B cell (primary cell): ENCODE results near the gene NIPSNAP2. TPM values are rescaled to one million over a fixed set of nuclear protein-coding genes. Genes with fewer than 3 reads are reported as not detected.

Source experiments
- ATAC-seq: fragments of 200-7000 bp; cut with Tn5 transposase; one replicate; pipeline ENCODE4 v1.10.0; 2021; ENCODE audit warnings: low read depth, mild to moderate bottlenecking, moderate number of reproducible peaks, moderate library complexity
- CTCF ChIA-PET: fragments of 350-600 bp; sonication (Branson Sonifier 250); formaldehyde crosslinking; loops from one replicate; lab custom pipeline; 2021; ENCODE audit warnings: antibody characterized with exemption, inconsistent platforms; lab: Charles Lee
- POLR2A ChIA-PET: fragments of 350-600 bp; sonication (Branson Sonifier 250); formaldehyde crosslinking; loops from one replicate; lab custom pipeline; 2021; ENCODE audit warnings: antibody characterized with exemption; lab: Charles Lee
- DNase-seq: peaks from one replicate; pipeline ENCODE4 v3.0.0; 2013
- H2AFZ ChIP-seq: 2 replicates; pipeline ENCODE4 v1.6.1; 2012; ENCODE audit warnings: mild to moderate bottlenecking, low read depth, low read length; ENCODE audit not compliant: insufficient read depth, poor library complexity, severe bottlenecking
- H3K27ac ChIP-seq, 2 donors: 1 replicate in 1 of 2; 2 replicates in 1 of 2; pipeline ENCODE4 v1.5.1; 2012 to 2013; ENCODE audit warnings: low read length in 2 of 2, mild to moderate bottlenecking in 2 of 2, moderate library complexity in 1 of 2
- H3K27me3 ChIP-seq, 4 experiments: fragments of 200-600 bp in 1 of 4; sonication (generic) in 1 of 4; replicated peaks in 1 of 4; 1 replicate in 2 of 4; 2 replicates in 2 of 4; pipeline versions ENCODE4 v1.6.1 to v1.7.0; 2013 to 2016; ENCODE audit warnings: low read length in 3 of 4, mild to moderate bottlenecking in 2 of 4, mixed read lengths in 1 of 4, moderate library complexity in 1 of 4; ENCODE audit not compliant: insufficient read depth in 4 of 4, control insufficient read depth in 3 of 4; ENCODE audit errors: control extremely low read depth in 1 of 4
- H3K36me3 ChIP-seq, 2 experiments: replicated peaks in 1 of 2; 1 replicate in 1 of 2; 2 replicates in 1 of 2; pipeline versions ENCODE4 v1.6.1 to v1.7.1; 2013; ENCODE audit warnings: low read length in 1 of 2; ENCODE audit not compliant: insufficient read depth in 2 of 2, control insufficient read depth in 1 of 2; ENCODE audit errors: control extremely low read depth in 1 of 2, extremely low read depth in 1 of 2
- H3K4me1 ChIP-seq, 2 donors: fragments of 200-600 bp in 1 of 2; sonication (generic) in 1 of 2; 1 replicate in 1 of 2; 2 replicates in 1 of 2; pipeline versions ENCODE4 v1.5.1 to v1.6.1; 2013 to 2017; ENCODE audit warnings: low read length in 2 of 2; ENCODE audit not compliant: control insufficient read depth in 2 of 2, insufficient read depth in 2 of 2
- H3K4me2 ChIP-seq: replicated peaks from 2 replicates; pipeline ENCODE3; 2012; ENCODE audit warnings: mild to moderate bottlenecking, low read depth, low read length; ENCODE audit not compliant: poor library complexity, severe bottlenecking
- H3K4me3 ChIP-seq, 5 experiments: fragments of 200-600 bp in 1 of 5; sonication (generic) in 1 of 5; 1 replicate in 3 of 5; 2 replicates in 2 of 5; pipeline versions ENCODE4 v1.5.1 to v1.7.0; 2011 to 2016; ENCODE audit warnings: low read length in 4 of 5, mild to moderate bottlenecking in 4 of 5, low read depth in 2 of 5, control low read depth in 1 of 5, moderate library complexity in 1 of 5; ENCODE audit not compliant: insufficient read depth in 1 of 5; ENCODE audit errors: control extremely low read depth in 1 of 5, extremely low read depth in 1 of 5
- H3K79me2 ChIP-seq: fragments of 200-600 bp; sonication (generic); one replicate; pipeline ENCODE4 v1.6.0; 2016; ENCODE audit warnings: low read length; ENCODE audit not compliant: control insufficient read depth, insufficient read depth
- H3K9ac ChIP-seq: fragments of 200-600 bp; sonication (generic); 2 replicates; pipeline ENCODE4 v1.6.1; 2017; ENCODE audit warnings: mild to moderate bottlenecking, low read length, moderate library complexity
- H3K9me3 ChIP-seq, 3 donors: one replicate each; pipeline versions ENCODE4 v1.6.1 to v1.7.1; 2013; ENCODE audit warnings: low read length in 2 of 3; ENCODE audit not compliant: control insufficient read depth in 2 of 3, insufficient read depth in 1 of 3; ENCODE audit errors: control extremely low read depth in 1 of 3
- H4K20me1 ChIP-seq: 2 replicates; pipeline ENCODE4 v1.6.0; 2012; ENCODE audit warnings: mild to moderate bottlenecking, low read length; ENCODE audit not compliant: insufficient read depth, control insufficient read depth, poor library complexity, severe bottlenecking
- H3K27ac Mint-ChIP-seq: one replicate; pipeline ENCODE4 v1.8.0; 2021; ENCODE audit warnings: mixed read lengths
- H3K27me3 Mint-ChIP-seq: one replicate; pipeline ENCODE4 v1.8.0; 2021; ENCODE audit warnings: mixed read lengths
- H3K4me1 Mint-ChIP-seq: one replicate; pipeline ENCODE4 v1.8.0; 2021; ENCODE audit warnings: mixed read lengths
- H3K4me3 Mint-ChIP-seq: one replicate; pipeline ENCODE4 v1.8.0; 2021; ENCODE audit warnings: mixed read lengths
- H3K9me3 Mint-ChIP-seq: one replicate; pipeline ENCODE4 v1.8.0; 2022; ENCODE audit warnings: mixed read lengths; ENCODE audit not compliant: insufficient read depth
- CTCF ChIP-seq: fragments of 200-600 bp; IDR thresholded peaks from one replicate; pipeline ENCODE4 v1.8.0; 2022; ENCODE audit warnings: antibody characterized with exemption, mild to moderate bottlenecking
- EZH2 ChIP-seq: IDR thresholded peaks from 2 replicates; pipeline ENCODE4 v1.6.1; 2012; ENCODE audit warnings: borderline replicate concordance, low read depth, mild to moderate bottlenecking, moderate library complexity, low read length; ENCODE audit not compliant: insufficient read depth, poor library complexity, severe bottlenecking
- WGBS: methylation state at CpG from one replicate; pipeline ENCODE4 v1.1.5; 2013; ENCODE audit warnings: missing lambda C conversion rate; ENCODE audit not compliant: insufficient coverage; 5-methylcytosine and 5-hydroxymethylcytosine counted together
- intact Hi-C: fragments of 100-400 bp; cut with micrococcal nuclease; formaldehyde crosslinking; loops from one replicate; pipeline ENCODE4 v1.10.0; 2022
- polyA plus RNA-seq: library from polyadenylated mRNA; depleted of rRNA; stranded (reverse); fragments of >200 nt; gene quantifications from 2 replicates; pipeline ENCODE4 v1.2.3, GENCODE V29; 2012
- total RNA-seq, 2 donors: library from RNA; stranded (reverse); fragments of 120-200 nt in 1 of 2; gene quantifications; 1 replicate in 1 of 2; 2 replicates in 1 of 2; pipeline versions ENCODE4 v1.2.3 to v1.2.4, GENCODE V29; 2013 to 2022

The NIPSNAP2 gene
- total and polyA plus RNA-seq, 2 donors (not counting 1 experiment from before 2014, with no cell fraction given): 19.6 to 40.4 TPM

- CTCF ChIA-PET: interaction anchor here (0.9 kb wide), 1 partner anchor 382 kb away, joined by 3 read pairs; no protein-coding TSS in a partner anchor
Observed at GRCh38 chr7:55977831-55978230, 13.4 kb downstream of the NIPSNAP2 start.

GRCh38 chr7:55980266-55980665 is 15.9 kb downstream of the NIPSNAP2 start:
- Histone ChIP-seq H3K4me1 (no peaks in the 10 kb centered on the region), H2AFZ (no peak overlapping the region), H3K9me3 (no peaks in the 10 kb centered on the region), H3K4me2 (no peak overlapping the region), H3K79me2 (peaks cover 5% of the 10 kb centered on the region), H3K27me3 (no peaks in the 10 kb centered on the region), H3K9ac (no peak overlapping the region), H3K4me3 (no peak overlapping the region), H4K20me1 (peaks cover 11% of the 10 kb centered on the region), H3K36me3 (peaks cover 3 to 58% of the 10 kb centered on the region in 2 experiments), H3K27ac (no peak overlapping the region)
- WGBS: 90% methylated on average over 3 of the region's 3 CpGs
- intact Hi-C loops: no loop called here
- CTCF ChIA-PET: interaction anchor here (1.6 kb wide), 1 partner anchor 16 kb away, joined by 5 read pairs; no protein-coding TSS in a partner anchor
- Mint-ChIP-seq H3K9me3 (no peaks in the 10 kb centered on the region), H3K27ac (no peak overlapping the region), H3K4me1 (peaks cover 3% of the 10 kb centered on the region), H3K27me3 (no peaks in the 10 kb centered on the region), H3K4me3 (no peak overlapping the region)
- DNase-seq (no peak), ATAC-seq (no peak)
- POLR2A ChIA-PET: no interaction called here
- TF ChIP-seq CTCF (no peak), EZH2 (no peak)

More at GRCh38 chr7:55977831-55978230, 13.4 kb downstream of the NIPSNAP2 start:
- DNase-seq (no peak), ATAC-seq (no peak)
- Mint-ChIP-seq H3K4me3 (no peak overlapping the region), H3K27me3 (no peaks in the 10 kb centered on the region), H3K27ac (no peak overlapping the region), H3K9me3 (no peaks in the 10 kb centered on the region), H3K4me1 (peaks cover 7% of the 10 kb centered on the region)
- Histone ChIP-seq H4K20me1 (peaks cover 28% of the 10 kb centered on the region), H3K4me2 (no peak overlapping the region), H3K9me3 (no peaks in the 10 kb centered on the region), H3K36me3 (peaks cover 0 to 43% of the 10 kb centered on the region in 2 experiments), H3K4me1 (no peaks in the 10 kb centered on the region), H3K79me2 (peaks cover 14% of the 10 kb centered on the region), H2AFZ (no peak overlapping the region), H3K27me3 (no peaks in the 10 kb centered on the region), H3K4me3 (no peak overlapping the region), H3K9ac (no peak overlapping the region), H3K27ac (no peak overlapping the region)
- 100% methylated on average over 1 of the region's 4 CpGs for WGBS
- intact Hi-C loops: no loop called here
- no peak for TF ChIP-seq CTCF
- no peak for TF ChIP-seq EZH2
- POLR2A ChIA-PET: interaction anchor here (0.6 kb wide), 1 partner anchor 10 kb away, joined by 3 read pairs; no protein-coding TSS in a partner anchor
